HG02642 (cell line): ENCODE measurements around the gene RAP1GAP2.
A peak's percentile ranks its signal among the peaks of the same experiment; 100 is the strongest.
"Not testable (repeated sequence)": the region's sequence is repeated elsewhere in the genome, so short reads cannot be mapped to it uniquely, and the experiment has no call there.

Source experiments
- ATAC-seq: cut with Tn5 transposase; IDR thresholded peaks from one replicate; pipeline ENCODE4 v1.9.1; 2021; ENCODE audit warnings: mild to moderate bottlenecking; ENCODE audit not compliant: unreplicated experiment, poor library complexity

The RAP1GAP2 gene

DNA sequence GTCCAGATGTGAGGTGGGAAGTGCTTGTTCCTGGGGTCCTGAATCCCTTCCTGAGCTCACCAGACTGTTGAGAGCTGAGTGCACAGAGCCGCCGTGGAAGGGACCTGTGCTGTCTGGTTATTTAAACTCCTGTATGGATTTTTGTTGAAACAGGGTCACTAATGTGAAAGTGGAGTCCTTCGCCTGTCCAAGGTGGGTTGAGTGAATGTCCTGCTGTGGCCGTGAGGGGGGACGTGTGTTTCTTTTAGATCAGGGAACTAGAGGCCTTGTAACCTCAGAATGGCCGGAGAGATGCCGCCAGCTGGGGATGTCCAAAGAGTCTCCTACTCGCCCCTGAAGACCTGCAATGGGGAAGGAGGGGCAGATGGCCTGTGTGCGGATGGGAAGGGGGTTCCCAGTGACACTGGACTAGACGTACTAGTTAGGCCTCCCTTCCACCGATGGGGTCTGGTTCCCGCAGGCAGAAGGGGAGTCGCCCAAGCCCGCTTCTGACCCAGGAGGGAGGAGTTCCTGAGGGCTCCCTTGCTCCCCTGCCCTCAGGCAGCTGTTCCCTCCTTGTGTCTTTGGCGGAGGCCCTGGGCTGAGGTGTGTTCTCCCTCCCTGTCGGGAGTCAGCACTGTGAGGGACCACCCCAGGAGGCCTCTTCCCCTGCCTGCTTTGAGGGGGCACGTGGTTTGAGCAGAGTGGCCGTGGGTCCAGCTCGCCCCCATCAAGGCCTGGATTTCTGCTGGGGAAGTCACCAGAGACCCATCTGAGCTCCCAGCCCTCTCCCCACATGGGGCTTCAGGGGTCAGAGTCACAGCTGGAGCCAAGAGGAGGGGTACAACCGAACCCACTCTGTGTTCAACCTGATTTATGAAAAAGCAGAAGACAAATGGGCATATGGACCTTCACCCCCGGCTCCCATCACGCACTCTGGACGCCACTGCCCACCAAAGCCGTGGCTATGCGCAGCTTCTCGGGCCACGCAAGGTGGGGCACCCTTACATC is 236.3 kb downstream of the RAP1GAP2 start:
- ATAC-seq: no peak

DNA sequence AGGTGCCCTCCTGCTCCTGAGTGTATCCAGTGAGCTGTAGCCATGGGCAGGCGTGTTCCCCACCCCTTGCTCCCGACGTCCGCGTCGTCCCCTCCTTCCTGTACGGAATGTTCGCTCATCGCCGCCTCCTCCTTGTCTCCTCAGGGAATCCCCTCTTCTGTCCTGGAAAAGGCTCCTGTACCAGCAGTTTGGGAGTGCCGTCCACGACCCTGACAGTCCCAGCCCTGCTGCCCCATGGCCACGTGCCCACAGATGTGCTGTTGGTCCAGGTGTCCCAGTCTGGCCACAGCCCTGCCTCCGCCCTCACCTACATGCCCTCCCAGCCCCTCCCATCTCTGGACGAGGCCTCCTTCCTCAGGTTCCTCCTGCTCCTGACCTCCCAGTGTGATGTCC is 237.0 kb downstream of the RAP1GAP2 start:
- ATAC-seq: no peak

DNA sequence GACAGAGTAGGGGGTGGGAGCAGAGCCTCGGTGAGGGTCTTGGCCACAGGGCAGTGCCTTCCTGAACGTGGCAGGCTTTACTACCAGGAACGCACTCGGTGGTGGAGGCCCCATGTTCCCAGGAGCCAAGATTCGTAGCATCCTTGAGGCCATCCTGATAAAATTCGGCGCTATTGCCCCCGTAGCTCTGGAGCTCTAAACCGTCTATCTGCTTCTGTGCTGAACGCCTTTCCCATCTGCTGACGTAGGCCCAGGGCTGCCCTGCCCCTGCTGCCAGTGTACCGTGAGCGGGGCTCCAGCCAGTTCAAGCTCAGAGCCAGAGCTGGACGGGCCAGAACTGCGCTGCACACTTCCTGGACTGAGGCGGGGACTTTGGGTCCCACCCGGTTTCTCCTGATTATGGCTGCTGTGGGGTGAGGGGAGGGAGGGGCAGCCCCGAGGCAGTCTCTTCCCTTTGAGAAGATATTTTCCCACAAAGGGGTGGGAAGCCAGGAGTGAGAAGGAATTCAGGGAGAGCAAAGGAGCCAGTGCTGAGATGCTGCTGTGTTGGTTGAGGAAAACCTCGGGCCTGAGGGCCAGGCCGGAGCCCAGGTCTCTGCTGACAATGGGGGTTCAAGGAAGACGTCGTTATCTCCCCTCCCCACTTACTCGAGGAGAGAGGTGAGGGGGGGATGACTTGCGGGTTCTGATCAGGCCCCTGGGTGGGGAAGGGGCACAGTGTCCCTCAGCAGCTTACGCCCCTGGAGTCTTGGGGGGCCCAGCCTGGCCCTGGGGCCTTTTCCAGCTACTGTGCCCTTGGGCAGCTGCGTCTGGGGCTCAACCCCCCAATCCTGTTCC is 237.7 kb downstream of the RAP1GAP2 start:
- ATAC-seq: no peak

DNA sequence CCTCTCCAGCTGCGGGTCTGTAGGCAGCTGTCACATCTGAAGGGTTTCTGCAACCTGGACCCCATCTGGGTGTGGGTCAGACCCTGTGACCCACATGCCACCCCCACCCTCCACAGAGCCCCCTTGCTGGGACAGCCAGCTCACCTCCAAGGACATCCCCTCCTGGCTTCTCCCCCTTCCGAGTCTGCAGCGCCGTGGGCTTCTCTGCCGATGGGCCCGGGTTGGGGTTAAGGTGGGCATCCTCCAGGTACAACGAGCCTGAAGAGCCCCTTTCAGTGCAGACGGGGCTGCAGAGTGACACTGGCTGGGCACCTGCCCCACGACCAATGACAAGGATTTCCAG is 238.3 kb downstream of the RAP1GAP2 start:
- no peak for ATAC-seq

GRCh38 chr17:3035256-3035967 is 239.2 kb downstream of the RAP1GAP2 start:
- ATAC-seq: no peak

DNA sequence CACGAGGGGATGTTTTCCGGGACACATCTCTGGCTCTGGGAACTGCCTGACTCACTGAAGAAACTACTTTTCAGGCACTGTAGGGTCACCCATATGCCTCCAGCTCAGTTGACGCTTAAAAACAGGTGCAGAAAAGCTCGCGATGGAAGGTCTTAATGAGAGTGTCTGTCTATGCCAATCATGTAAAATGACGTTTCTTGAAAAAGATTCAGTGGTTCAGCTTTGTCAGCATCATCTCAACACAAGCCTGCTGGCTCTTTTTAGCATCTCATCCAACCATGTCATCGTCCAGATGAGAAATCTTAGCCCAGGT is 239.7 kb downstream of the RAP1GAP2 start:
- no peak for ATAC-seq

DNA sequence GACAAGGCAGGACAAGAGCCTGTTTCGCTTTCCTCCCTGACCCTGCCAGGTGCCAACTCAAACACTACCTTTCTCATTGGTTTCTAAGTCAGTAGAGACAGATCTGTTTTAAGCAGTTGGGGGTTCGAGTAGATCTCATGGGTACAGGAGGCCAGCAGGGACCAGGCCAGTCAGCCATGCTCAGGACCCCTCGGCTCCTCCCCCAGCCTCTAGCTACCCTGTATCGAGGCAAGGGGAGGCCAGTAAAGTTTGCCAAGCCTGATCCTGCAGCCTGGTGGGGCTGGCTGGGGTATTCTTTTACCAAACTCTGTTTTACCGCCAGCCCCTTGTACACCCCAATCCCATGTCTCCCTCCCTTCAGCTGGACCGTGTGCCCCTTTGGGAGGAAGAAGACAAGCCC is 240.6 kb downstream of the RAP1GAP2 start:
- ATAC-seq: no peak

DNA sequence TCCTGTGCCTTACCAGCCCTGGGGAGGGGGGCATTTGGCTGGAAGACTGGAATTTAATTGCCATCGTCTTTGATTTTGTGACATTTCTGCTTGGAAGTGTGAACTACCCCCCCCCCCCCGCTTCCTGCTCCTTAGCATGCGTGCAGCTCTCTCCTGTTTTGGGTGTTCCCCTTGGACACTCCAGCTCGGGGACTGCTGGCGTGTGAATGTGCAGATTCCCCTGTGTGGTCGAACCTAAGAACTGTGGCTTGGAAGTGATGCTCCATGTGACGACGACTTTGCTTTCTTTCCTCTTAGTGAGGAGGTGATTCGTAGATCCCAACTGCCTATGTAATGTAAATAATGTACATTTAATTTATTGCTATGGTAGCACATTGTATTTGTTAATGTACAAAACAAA is 241.0 kb downstream of the RAP1GAP2 start:
- no peak for ATAC-seq

DNA sequence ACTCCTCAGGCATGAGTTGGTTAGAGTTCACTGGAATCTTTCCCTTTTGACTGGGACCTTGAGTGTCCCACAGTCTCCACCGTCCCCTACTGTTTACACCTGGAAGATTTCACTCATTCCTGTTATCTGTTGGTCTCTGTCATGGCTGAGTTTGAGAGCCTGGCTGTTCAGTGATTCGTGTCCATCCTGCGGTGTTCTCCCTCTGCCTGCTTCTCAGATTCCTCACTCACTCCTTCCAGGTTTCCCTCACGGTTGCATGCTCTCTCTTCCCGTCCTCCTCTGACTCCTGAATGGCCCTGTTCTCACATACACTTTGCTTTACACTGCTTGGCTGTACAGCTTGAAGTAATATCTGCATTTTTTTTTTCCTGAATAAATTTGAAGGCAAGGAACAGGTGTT is 242.7 kb downstream of the RAP1GAP2 start:
- no peak for ATAC-seq

DNA sequence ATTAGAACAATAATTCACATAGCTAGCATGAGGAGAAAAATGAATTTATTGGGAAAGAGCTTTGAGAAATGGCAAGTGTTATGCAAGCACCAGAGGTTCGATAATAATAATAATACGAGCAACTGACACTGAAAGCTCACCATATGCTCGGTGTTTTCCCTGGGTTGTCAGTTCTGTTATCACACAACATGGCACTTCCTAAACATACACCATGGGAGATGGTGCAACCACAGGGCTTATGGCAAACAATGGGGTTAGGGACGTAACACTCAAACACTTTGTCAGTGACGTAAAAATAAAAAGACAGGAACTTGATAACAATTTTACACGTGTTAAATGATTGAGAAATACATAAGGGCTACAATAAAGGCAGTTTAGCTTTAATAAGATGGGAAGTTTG is 243.5 kb downstream of the RAP1GAP2 start:
- no peak for ATAC-seq

DNA sequence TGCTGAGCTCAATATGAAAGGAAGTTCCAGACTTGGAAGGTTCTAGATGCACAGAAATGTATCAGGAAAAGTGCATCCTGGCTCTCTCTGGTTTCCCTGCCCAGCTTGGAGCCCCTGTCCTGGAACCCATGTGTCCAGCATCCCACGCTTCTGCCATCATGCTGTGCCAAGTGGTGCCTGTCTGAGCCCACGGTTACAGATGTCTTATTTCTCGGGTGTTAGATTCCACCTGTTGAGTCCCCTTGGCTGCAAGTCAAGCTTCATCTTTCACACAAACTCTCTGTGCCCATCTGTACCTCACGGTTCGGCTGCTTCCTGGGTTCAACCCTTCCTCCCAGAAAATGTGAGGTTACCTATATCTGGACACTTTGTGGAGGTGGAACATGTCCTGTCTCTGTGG is 244.6 kb downstream of the RAP1GAP2 start:
- no peak for ATAC-seq

DNA sequence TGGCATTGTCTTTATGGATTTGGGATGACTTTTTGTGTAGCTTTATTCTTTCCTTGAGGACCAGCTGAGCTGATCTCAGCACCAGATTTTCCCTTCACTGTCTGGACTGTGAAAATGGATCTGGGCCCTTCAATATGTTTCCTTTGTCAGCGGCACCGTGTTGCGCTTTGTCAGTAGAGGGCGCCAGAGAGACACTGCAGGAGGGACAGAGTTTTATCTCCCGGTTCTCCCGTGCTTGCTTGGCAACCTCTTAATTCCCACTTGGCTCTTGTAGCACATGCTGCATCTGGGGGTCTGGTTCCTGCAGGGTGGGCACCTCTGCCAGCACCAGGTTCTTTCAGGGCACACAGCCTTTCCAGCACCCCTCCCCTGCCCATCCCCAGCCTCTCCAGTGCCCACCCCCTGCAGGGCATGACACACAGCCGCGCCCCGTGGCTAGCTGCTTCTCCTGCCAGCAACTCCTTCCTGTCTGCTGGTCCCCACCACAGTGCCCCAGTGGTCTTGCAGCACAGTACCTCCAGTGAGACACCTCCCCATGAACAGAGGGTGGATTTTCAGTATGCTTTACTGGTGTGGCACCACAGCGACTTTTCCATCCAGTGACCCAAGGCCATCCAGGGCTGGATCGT is 247.6 kb downstream of the RAP1GAP2 start:
- no peak for ATAC-seq

- ATAC-seq: no peak
Measured at GRCh38 chr17:3046753-3047152, 250.5 kb downstream of the RAP1GAP2 start.

GRCh38 chr17:3048727-3049471 is 252.7 kb downstream of the RAP1GAP2 start:
- peak; percentile 95 for ATAC-seq

DNA sequence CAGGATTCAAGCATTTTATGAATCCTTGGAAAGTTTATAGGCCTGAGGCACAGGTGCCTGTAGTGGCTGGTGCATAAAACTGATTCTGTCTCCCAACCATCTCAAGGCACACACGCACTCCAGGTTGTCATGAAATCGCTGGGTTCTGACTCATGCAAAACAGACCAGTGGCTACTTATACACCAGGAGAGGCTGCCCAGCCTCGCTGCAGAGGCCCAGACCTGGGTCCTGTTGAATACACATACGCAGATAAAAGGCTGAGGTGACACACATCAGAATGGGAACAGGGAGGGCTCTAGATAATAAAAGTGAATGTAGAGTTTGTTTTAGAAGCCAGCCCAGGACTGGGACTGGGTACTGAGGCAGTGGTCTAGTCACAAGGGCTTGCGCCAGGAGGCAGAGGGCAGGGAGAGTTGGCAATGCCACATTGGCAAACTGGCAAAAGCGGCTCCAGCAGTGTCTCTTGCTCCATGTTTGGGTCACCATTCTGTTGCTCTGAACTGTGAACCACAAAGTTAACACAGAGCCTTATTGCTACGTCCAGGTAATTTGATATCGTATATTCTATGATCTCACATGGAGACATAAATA is 253.6 kb downstream of the RAP1GAP2 start:
- ATAC-seq: no peak

- ATAC-seq: not testable (repeated sequence)
Measured at GRCh38 chr17:3054868-3055267, 258.6 kb downstream of the RAP1GAP2 start.

GRCh38 chr17:3062824-3063377 is 266.7 kb downstream of the RAP1GAP2 start:
- not testable (repeated sequence) for ATAC-seq

- ATAC-seq: not testable (repeated sequence)
Measured at GRCh38 chr17:3063507-3063906, 267.3 kb downstream of the RAP1GAP2 start, which contains the start of gene OR1D5. TSS of gene OR1D5 (minus strand) at chr17:3063607. CDS start at chr17:3063607, 0 bp downstream.

- ATAC-seq: not testable (repeated sequence)
Measured at GRCh38 chr17:3065192-3065591, 269.0 kb downstream of the RAP1GAP2 start.
